CD4-positive, alpha-beta T cell (primary cell): Measurements from ENCODE around the gene ELMO1. TPM values are rescaled to one million over a fixed set of nuclear protein-coding genes. Genes with fewer than 3 reads are reported as not detected.

Experiments
- ATAC-seq: fragments of 200-7000 bp; cut with Tn5 transposase; one replicate; pipeline ENCODE4 v1.10.0; 2022; ENCODE audit warnings: mild to moderate bottlenecking; ENCODE audit not compliant: poor library complexity
- CTCF ChIA-PET: fragments of 350-600 bp; sonication (Branson Sonifier 250); formaldehyde crosslinking; loops from one replicate; lab custom pipeline; 2021; ENCODE audit warnings: antibody characterized with exemption, inconsistent platforms; lab: Charles Lee
- POLR2A ChIA-PET: fragments of 350-600 bp; sonication (Branson Sonifier 250); formaldehyde crosslinking; loops from one replicate; lab custom pipeline; 2021; ENCODE audit warnings: antibody characterized with exemption, inconsistent platforms; lab: Charles Lee
- DNase-seq, 14 experiments: peaks; one replicate each; pipeline ENCODE4 v3.0.0-alpha.2; 2013 to 2020; ENCODE audit warnings: mixed read lengths in 2 of 14
- H3K27ac ChIP-seq, 2 donors: one replicate each; pipeline versions ENCODE4 v1.5.1 to v1.7.0; 2013; ENCODE audit warnings: low read length in 2 of 2, low read depth in 1 of 2, mild to moderate bottlenecking in 1 of 2
- H3K27me3 ChIP-seq, 2 experiments: 1 replicate in 1 of 2; 2 replicates in 1 of 2; pipeline versions ENCODE4 v1.6.1 to v1.7.0; 2013; ENCODE audit warnings: low read length in 2 of 2, control low read depth in 1 of 2, mild to moderate bottlenecking in 1 of 2, moderate library complexity in 1 of 2; ENCODE audit not compliant: insufficient read depth in 2 of 2, control insufficient read depth in 1 of 2
- H3K36me3 ChIP-seq: one replicate; pipeline ENCODE4 v1.6.1; 2013; ENCODE audit warnings: low read length, control low read depth; ENCODE audit not compliant: insufficient read depth
- H3K4me1 ChIP-seq: one replicate; pipeline ENCODE4 v1.6.1; 2013; ENCODE audit warnings: low read length, control low read depth; ENCODE audit not compliant: insufficient read depth
- H3K4me3 ChIP-seq: one replicate; pipeline ENCODE4 v1.5.1; 2013; ENCODE audit warnings: mild to moderate bottlenecking, low read length, moderate library complexity
- H3K9me3 ChIP-seq, 2 experiments: 1 replicate in 1 of 2; 2 replicates in 1 of 2; pipeline versions ENCODE4 v1.6.1 to v1.7.0; 2013; ENCODE audit warnings: low read length in 2 of 2, mild to moderate bottlenecking in 2 of 2, control low read depth in 1 of 2, moderate library complexity in 1 of 2; ENCODE audit not compliant: control insufficient read depth in 1 of 2, insufficient read depth in 1 of 2
- H3K27ac Mint-ChIP-seq: one replicate; pipeline ENCODE4 v1.8.0; 2020; ENCODE audit warnings: mixed read lengths
- H3K27me3 Mint-ChIP-seq: one replicate; pipeline ENCODE4 v1.8.0; 2021; ENCODE audit warnings: mixed read lengths
- H3K36me3 Mint-ChIP-seq: one replicate; pipeline ENCODE4 v1.8.0; 2021; ENCODE audit warnings: low read depth, mixed read lengths
- H3K4me1 Mint-ChIP-seq: one replicate; pipeline ENCODE4 v1.8.0; 2021; ENCODE audit warnings: low read depth, mixed read lengths
- H3K4me3 Mint-ChIP-seq: one replicate; pipeline ENCODE4 v1.8.0; 2020; ENCODE audit warnings: mild to moderate bottlenecking, mixed read lengths
- H3K9me3 Mint-ChIP-seq: one replicate; pipeline ENCODE4 v1.8.0; 2020; ENCODE audit warnings: mixed read lengths
- intact Hi-C, 2 experiments: fragments of 100-400 bp; cut with DNase I in 1 of 2; cut with micrococcal nuclease in 1 of 2; formaldehyde crosslinking; loops; one replicate each; pipeline versions ENCODE4 v1.15.1 to v1.9.0; 2023 to 2025; cut with DNase I, micrococcal nuclease
- total RNA-seq, 174 experiments: library from RNA in 2 of 174; stranded (reverse) in 2 of 174; gene quantifications; one replicate each; pipeline ENCODE4 v1.2.3 and lab custom pipeline; 2021 to 2026
- TF ChIP-seq, protein P1 (sequence below): fragments of 200-600 bp; IDR thresholded peaks from one replicate; pipeline ENCODE4 v1.8.0; 2022; ENCODE audit warnings: antibody characterized with exemption, mild to moderate bottlenecking

The ELMO1 gene
- total RNA-seq, 2 experiments from 2014 or later: 117 to 120 TPM

- Histone ChIP-seq H3K4me1 (no peaks in the 10 kb centered on the region), H3K27ac (no peak overlapping the region), H3K4me3 (no peak overlapping the region), H3K36me3 (no peaks in the 10 kb centered on the region), H3K27me3 (no peaks in the 10 kb centered on the region), H3K9me3 (peaks cover 0 to 13% of the 10 kb centered on the region in 2 experiments)
- CTCF ChIA-PET: interaction anchor here (1.1 kb wide), 1 partner anchor 13 kb away, joined by 3 read pairs; no protein-coding TSS in a partner anchor
- Mint-ChIP-seq H3K27ac (no peak overlapping the region), H3K4me3 (no peak overlapping the region), H3K9me3 (peaks cover 7% of the 10 kb centered on the region), H3K27me3 (no peaks in the 10 kb centered on the region), H3K36me3 (peaks cover 36% of the 10 kb centered on the region), H3K4me1 (peaks cover 42% of the 10 kb centered on the region)
- POLR2A ChIA-PET: no interaction called here
- intact Hi-C loops: no loop called here
- DNase-seq (no peak), ATAC-seq (no peak)
- TF ChIP-seq, protein P1, sequence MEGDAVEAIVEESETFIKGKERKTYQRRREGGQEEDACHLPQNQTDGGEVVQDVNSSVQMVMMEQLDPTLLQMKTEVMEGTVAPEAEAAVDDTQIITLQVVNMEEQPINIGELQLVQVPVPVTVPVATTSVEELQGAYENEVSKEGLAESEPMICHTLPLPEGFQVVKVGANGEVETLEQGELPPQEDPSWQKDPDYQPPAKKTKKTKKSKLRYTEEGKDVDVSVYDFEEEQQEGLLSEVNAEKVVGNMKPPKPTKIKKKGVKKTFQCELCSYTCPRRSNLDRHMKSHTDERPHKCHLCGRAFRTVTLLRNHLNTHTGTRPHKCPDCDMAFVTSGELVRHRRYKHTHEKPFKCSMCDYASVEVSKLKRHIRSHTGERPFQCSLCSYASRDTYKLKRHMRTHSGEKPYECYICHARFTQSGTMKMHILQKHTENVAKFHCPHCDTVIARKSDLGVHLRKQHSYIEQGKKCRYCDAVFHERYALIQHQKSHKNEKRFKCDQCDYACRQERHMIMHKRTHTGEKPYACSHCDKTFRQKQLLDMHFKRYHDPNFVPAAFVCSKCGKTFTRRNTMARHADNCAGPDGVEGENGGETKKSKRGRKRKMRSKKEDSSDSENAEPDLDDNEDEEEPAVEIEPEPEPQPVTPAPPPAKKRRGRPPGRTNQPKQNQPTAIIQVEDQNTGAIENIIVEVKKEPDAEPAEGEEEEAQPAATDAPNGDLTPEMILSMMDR: no peak
These were observed 75.9 kb downstream of the ELMO1 start for GRCh38 chr7:37372750-37373149.

DNA sequence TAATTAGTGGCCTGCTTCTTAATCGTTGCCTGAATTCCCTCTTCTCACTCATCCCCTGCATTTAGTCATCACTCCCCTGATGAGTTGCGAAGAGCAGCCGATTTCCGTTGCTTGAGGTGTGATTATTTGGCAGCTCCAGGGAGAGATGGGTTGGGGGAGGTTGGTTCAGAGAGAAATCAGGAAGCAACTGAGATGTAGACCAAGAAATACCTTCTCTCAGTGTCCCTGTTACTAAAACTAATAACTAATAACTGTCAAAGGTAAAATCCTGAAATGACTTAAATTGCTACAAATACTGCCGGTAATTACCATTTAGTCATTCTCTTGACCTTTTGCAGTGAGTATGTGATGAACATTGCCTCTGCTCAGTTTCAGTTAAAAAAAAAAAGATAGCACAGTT is 76.9 kb downstream of the ELMO1 start:
- no peak overlapping the region for H3K27ac ChIP-seq
- no peaks in the 10 kb centered on the region for H3K36me3 ChIP-seq
- TF ChIP-seq, protein P1: no peak
- H3K36me3 Mint-ChIP-seq: peaks cover 26% of the 10 kb centered on the region
- POLR2A ChIA-PET: no interaction called here
- H3K27me3 ChIP-seq: no peaks in the 10 kb centered on the region
- CTCF ChIA-PET: no interaction called here
- DNase-seq (no peak), ATAC-seq (no peak)
- peaks cover 4% of the 10 kb centered on the region for H3K9me3 Mint-ChIP-seq
- intact Hi-C loops: no loop called here
- peaks cover 3% of the 10 kb centered on the region for H3K4me1 ChIP-seq
- no peak overlapping the region for H3K27ac Mint-ChIP-seq
- H3K9me3 ChIP-seq: peaks cover 0 to 5% of the 10 kb centered on the region in 2 experiments
- H3K27me3 Mint-ChIP-seq: no peaks in the 10 kb centered on the region
- H3K4me3 ChIP-seq: no peak overlapping the region
- H3K4me3 Mint-ChIP-seq: no peak overlapping the region
- peaks cover 45% of the 10 kb centered on the region for H3K4me1 Mint-ChIP-seq

DNA sequence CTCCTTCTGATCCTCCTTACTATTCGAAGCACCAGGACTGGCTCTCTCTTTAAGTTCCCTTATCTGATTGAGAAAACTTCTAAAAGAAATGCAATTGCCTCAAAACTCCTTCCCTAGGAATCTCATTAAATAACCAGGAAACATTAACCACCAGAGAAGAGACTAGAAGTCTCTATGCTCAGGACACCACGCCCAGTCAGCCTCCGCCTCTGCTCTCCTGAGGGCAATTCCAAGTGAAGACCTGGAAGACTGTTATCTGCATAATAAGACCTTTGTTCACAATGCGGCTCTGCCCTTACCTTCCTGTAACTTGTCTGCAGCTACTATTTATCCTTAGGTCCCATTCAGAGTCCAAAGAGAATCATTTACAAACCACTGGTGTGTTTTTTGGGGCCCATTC is 78.8 kb downstream of the ELMO1 start:
- Mint-ChIP-seq H3K4me1 (peaks cover 56% of the 10 kb centered on the region), H3K27me3 (no peaks in the 10 kb centered on the region), H3K36me3 (peaks cover 8% of the 10 kb centered on the region), H3K9me3 (no peaks in the 10 kb centered on the region), H3K27ac (no peak overlapping the region), H3K4me3 (no peak overlapping the region)
- Histone ChIP-seq H3K27me3 (no peaks in the 10 kb centered on the region), H3K4me3 (no peak overlapping the region), H3K27ac (no peak overlapping the region), H3K36me3 (no peaks in the 10 kb centered on the region), H3K9me3 (no peaks in the 10 kb centered on the region), H3K4me1 (peaks cover 13% of the 10 kb centered on the region)
- ATAC-seq: no peak
- intact Hi-C loops: loop anchor here in 1 of 2 experiments (5.0 kb wide), 1 partner anchor 32 kb away; no protein-coding TSS in a partner anchor
- DNase-seq: no peak
- CTCF ChIA-PET: no interaction called here
- TF ChIP-seq, protein P1: no peak
- POLR2A ChIA-PET: no interaction called here
